Esophagus muscularis mucosa (tissue), 3 donors: ENCODE measurements around the gene ATAD5.

ENCODE experiments used
- CTCF ChIP-seq, 3 experiments: fragments of 200-600 bp in 2 of 3; fragments of 450-650 bp in 1 of 3; sonication (generic) in 2 of 3; IDR thresholded peaks; one replicate each; pipeline ENCODE4 v1.5.1; 2017 to 2019; ENCODE audit warnings: antibody characterized with exemption in 3 of 3, mild to moderate bottlenecking in 2 of 3, moderate library complexity in 1 of 3
- EP300 ChIP-seq: sonication (generic); formaldehyde crosslinking; IDR thresholded peaks from one replicate; pipeline ENCODE4 v1.6.1; 2017; ENCODE audit warnings: antibody characterized with exemption

- TF ChIP-seq CTCF (IDR thresholded peaks at IDR 0.05): no peak
- no peak for TF ChIP-seq EP300
These were observed 90.7 kb downstream of the ATAD5 start for GRCh38 chr17:30922235-30923030.
